Panc1 (cell line): ENCODE data around the gene SHISA5. TPM values are rescaled to one million over a fixed set of nuclear protein-coding genes. Genes with fewer than 3 reads are reported as not detected.

Source experiments
- ATAC-seq: fragments of 200-7000 bp; cut with Tn5 transposase; 2 replicates; pipeline ENCODE4 v1.9.1; 2020; ENCODE audit warnings: mild to moderate bottlenecking, moderate library complexity
- BruUV-seq: library from RNA; stranded (reverse); fragments of 400-500 nt; replicated peaks from 2 replicates; lab custom pipeline; 2021; lab: Mats Ljungman, UMichigan
- CTCF ChIA-PET: fragments of 300-600 bp; sonication (Branson Sonifier 250); formaldehyde crosslinking; loops from one replicate; lab custom pipeline; 2022; ENCODE audit warnings: antibody characterized with exemption; lab: Charles Lee
- POLR2A ChIA-PET: fragments of 300-600 bp; sonication (Branson Sonifier 250); formaldehyde crosslinking; loops from one replicate; lab custom pipeline; 2022; ENCODE audit warnings: antibody characterized with exemption; lab: Charles Lee
- DNase-seq: peaks from one replicate; pipeline ENCODE4 v3.0.0-alpha.2; 2010; ENCODE audit warnings: low read depth, low spot score
- H3K27ac ChIP-seq: 2 replicates; pipeline ENCODE4 v1.5.1; 2011; ENCODE audit warnings: mild to moderate bottlenecking, low read length, inconsistent platforms
- H3K27me3 ChIP-seq: fragments of 200-500 bp; sonication (Bioruptor generic); 2 replicates; pipeline ENCODE4 v1.6.0; 2014; ENCODE audit warnings: low read length, inconsistent platforms; ENCODE audit not compliant: control insufficient read depth, insufficient read depth
- H3K36me3 ChIP-seq: fragments of 200-500 bp; sonication (Bioruptor generic); 2 replicates; pipeline ENCODE4 v1.5.1; 2014; ENCODE audit warnings: inconsistent platforms, mild to moderate bottlenecking, low read length, moderate library complexity; ENCODE audit not compliant: control insufficient read depth, insufficient read depth
- H3K4me1 ChIP-seq: 2 replicates; pipeline ENCODE4 v1.5.1; 2011; ENCODE audit warnings: inconsistent platforms, mild to moderate bottlenecking, low read length, moderate library complexity; ENCODE audit not compliant: control insufficient read depth, insufficient read depth
- H3K4me3 ChIP-seq, 2 experiments: 2 replicates each; pipeline ENCODE4 v1.5.1; 2011 to 2012; ENCODE audit warnings: low read depth in 2 of 2, low read length in 2 of 2, mild to moderate bottlenecking in 2 of 2, inconsistent platforms in 1 of 2, moderate library complexity in 1 of 2
- H3K9me3 ChIP-seq: fragments of 200-500 bp; sonication (Bioruptor generic); 2 replicates; pipeline ENCODE4 v1.5.1; 2014; ENCODE audit warnings: low read depth, mild to moderate bottlenecking, inconsistent platforms, low read length, moderate library complexity; ENCODE audit not compliant: control insufficient read depth, insufficient read depth
- POLR2AphosphoS5 ChIP-seq: IDR thresholded peaks from 2 replicates; pipeline ENCODE4 v1.6.1; 2012; ENCODE audit warnings: mild to moderate bottlenecking, low read depth, low read length, moderate library complexity
- SIN3A ChIP-seq: IDR thresholded peaks from 2 replicates; pipeline ENCODE4 v1.6.1; 2012; ENCODE audit warnings: low read depth, mild to moderate bottlenecking, low read length, moderate library complexity, borderline replicate concordance; ENCODE audit not compliant: insufficient read depth
- TCF7L2 ChIP-seq: IDR thresholded peaks from 2 replicates; pipeline ENCODE4 v1.6.1; 2011; ENCODE audit warnings: mild to moderate bottlenecking, low read depth, low read length, inconsistent platforms
- in situ Hi-C: cut with HindIII; loops from 2 replicates; pipeline ENCODE4 v1.10.0; 2016; ENCODE audit warnings: low sequenced_read_pairs, low pct_unique_long_range_greater_than_20kb
- intact Hi-C: fragments of 100-400 bp; cut with micrococcal nuclease; formaldehyde crosslinking; loops from one replicate; pipeline ENCODE4 v1.10.0; 2022; ENCODE audit not compliant: unreplicated experiment
- total RNA-seq: library from RNA; stranded (reverse); gene quantifications from one replicate; pipeline ENCODE4 v1.2.1, GENCODE V29; 2021; ENCODE audit not compliant: unreplicated experiment
- TF ChIP-seq, protein P1 (sequence below): fragments of 450-650 bp; IDR thresholded peaks from 2 replicates; pipeline ENCODE4 v1.5.1; 2017; ENCODE audit warnings: mild to moderate bottlenecking
- TF ChIP-seq, protein P2 (sequence below), 2 experiments: IDR thresholded peaks; 2 replicates each; pipeline ENCODE4 v1.6.1; 2011 to 2012; ENCODE audit warnings: low read depth in 2 of 2, control low read depth in 1 of 2, low read length in 1 of 2, mild to moderate bottlenecking in 1 of 2, moderate library complexity in 1 of 2; ENCODE audit not compliant: insufficient read depth in 1 of 2

Gene SHISA5
- total RNA-seq, 1 experiment from 2014 or later: 122 TPM

DNA sequence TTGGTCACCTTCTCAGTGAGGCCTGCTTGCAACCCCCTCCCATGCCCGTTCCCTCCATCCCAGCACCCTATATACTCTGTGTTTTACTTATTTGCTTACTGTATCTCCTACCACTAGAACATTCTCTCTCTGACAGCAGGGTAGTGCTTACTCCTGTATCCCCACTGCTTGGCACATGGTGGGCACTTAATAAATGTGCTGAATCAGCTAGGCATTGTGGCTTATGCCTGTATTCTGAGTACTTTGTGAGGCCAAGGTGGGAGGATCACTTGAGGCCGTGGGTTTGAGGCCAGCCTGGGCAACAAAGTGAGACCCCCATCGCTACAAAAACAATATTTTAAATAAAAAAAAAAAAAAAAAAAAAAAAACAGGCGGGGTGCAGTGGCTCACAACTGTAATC, 7.6 kb upstream of the SHISA5 start:
- Histone ChIP-seq H3K27me3 (no peaks in the 10 kb centered on the region), H3K4me1 (peaks cover 6% of the 10 kb centered on the region), H3K27ac (no peak overlapping the region), H3K36me3 (no peaks in the 10 kb centered on the region), H3K4me3 (no peak overlapping the region), H3K9me3 (no peaks in the 10 kb centered on the region)
- DNase-seq: no peak
- TF ChIP-seq, protein P1, sequence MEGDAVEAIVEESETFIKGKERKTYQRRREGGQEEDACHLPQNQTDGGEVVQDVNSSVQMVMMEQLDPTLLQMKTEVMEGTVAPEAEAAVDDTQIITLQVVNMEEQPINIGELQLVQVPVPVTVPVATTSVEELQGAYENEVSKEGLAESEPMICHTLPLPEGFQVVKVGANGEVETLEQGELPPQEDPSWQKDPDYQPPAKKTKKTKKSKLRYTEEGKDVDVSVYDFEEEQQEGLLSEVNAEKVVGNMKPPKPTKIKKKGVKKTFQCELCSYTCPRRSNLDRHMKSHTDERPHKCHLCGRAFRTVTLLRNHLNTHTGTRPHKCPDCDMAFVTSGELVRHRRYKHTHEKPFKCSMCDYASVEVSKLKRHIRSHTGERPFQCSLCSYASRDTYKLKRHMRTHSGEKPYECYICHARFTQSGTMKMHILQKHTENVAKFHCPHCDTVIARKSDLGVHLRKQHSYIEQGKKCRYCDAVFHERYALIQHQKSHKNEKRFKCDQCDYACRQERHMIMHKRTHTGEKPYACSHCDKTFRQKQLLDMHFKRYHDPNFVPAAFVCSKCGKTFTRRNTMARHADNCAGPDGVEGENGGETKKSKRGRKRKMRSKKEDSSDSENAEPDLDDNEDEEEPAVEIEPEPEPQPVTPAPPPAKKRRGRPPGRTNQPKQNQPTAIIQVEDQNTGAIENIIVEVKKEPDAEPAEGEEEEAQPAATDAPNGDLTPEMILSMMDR: no peak
- TF ChIP-seq SIN3A (no peak), POLR2AphosphoS5 (no peak), TCF7L2 (no peak)
- TF ChIP-seq, protein P2, sequence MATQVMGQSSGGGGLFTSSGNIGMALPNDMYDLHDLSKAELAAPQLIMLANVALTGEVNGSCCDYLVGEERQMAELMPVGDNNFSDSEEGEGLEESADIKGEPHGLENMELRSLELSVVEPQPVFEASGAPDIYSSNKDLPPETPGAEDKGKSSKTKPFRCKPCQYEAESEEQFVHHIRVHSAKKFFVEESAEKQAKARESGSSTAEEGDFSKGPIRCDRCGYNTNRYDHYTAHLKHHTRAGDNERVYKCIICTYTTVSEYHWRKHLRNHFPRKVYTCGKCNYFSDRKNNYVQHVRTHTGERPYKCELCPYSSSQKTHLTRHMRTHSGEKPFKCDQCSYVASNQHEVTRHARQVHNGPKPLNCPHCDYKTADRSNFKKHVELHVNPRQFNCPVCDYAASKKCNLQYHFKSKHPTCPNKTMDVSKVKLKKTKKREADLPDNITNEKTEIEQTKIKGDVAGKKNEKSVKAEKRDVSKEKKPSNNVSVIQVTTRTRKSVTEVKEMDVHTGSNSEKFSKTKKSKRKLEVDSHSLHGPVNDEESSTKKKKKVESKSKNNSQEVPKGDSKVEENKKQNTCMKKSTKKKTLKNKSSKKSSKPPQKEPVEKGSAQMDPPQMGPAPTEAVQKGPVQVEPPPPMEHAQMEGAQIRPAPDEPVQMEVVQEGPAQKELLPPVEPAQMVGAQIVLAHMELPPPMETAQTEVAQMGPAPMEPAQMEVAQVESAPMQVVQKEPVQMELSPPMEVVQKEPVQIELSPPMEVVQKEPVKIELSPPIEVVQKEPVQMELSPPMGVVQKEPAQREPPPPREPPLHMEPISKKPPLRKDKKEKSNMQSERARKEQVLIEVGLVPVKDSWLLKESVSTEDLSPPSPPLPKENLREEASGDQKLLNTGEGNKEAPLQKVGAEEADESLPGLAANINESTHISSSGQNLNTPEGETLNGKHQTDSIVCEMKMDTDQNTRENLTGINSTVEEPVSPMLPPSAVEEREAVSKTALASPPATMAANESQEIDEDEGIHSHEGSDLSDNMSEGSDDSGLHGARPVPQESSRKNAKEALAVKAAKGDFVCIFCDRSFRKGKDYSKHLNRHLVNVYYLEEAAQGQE (IDR thresholded peaks at IDR 0.05; ENCODE audit: insufficient read depth in 1 of 2, low read depth in 2 of 2, low read length in 1 of 2): no peak
- POLR2A ChIA-PET: no interaction called here
- no peak for ATAC-seq
- intact Hi-C loops (no loop called here), in situ Hi-C loops (no loop called here)
- BruUV-seq: no TSS peak
- CTCF ChIA-PET: no interaction called here

DNA sequence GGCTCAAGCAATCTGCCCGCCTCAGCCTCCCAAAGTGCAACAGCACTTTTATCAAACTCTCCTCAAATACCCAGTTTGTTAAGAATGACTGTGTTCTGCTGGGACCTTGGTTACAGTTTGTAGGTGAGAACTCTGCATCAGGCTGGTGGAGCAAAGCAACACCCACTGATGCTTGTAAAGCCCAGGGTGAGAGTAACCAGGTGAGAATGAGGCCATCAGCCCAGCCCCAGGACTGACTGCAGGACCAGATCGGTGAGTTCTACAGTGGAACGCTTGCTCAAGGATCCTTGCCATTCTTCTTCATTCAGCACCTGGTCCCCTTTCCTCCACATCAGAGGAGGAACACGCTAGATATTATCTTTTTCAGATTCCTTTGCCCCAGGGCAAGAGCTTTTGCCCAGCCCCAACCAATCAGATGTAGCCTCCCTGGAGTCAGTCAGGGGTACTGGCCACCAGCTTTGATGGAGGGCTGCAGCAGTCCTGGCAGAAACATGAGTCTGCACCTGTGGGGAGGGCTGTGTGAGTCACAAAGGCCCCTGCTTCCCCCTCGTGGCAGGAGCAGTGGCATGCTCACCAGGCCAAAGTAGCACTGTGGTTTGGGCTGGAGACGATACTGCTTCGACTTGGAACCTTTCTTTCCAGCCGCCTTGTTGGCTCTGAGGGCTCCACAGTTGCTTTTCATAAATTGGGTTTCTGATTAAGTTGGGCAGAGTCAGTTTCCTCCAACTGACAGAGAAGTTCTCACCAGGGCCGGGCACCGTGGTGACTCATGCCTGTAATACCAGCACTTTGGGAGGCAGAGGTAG, 3.5 kb upstream of the SHISA5 start:
- POLR2A ChIA-PET: interaction anchor here (0.6 kb wide), 1 partner anchor 20 kb away, joined by 7 read pairs; no protein-coding TSS in a partner anchor
- in situ Hi-C loops (no loop called here), intact Hi-C loops (no loop called here)
- no peaks in the 10 kb centered on the region for H3K27me3 ChIP-seq
- H3K9me3 ChIP-seq: no peaks in the 10 kb centered on the region
- peaks cover 19% of the 10 kb centered on the region for H3K4me1 ChIP-seq
- H3K27ac ChIP-seq: no peak overlapping the region
- CTCF ChIA-PET: interaction anchor here (0.5 to 1.3 kb wide), 4 partner anchors 8 to 213 kb away, joined by 3 to 9 read pairs (median 4); no protein-coding TSS in a partner anchor
- peak; percentile 24 for DNase-seq
- BruUV-seq: no TSS peak
- TF ChIP-seq, protein P1: peak; percentile 78
- no peak for TF ChIP-seq TCF7L2
- H3K4me3 ChIP-seq: no peak overlapping the region
- H3K36me3 ChIP-seq: no peaks in the 10 kb centered on the region
- ATAC-seq: peak; percentile 86
